Measurements from ENCODE around the gene MORC4. TPM values are rescaled to one million over a fixed set of nuclear protein-coding genes. Genes with fewer than 3 reads are reported as not detected.
"Not testable (repeated sequence)": the region's sequence is repeated elsewhere in the genome, so short reads cannot be mapped to it uniquely, and the experiment has no call there.

The MORC4 gene
- total and polyA plus RNA-seq, 10 donors = 1.4 to 7.0 (median 4.8) TPM

GRCh38 chrX:106973433-106974149 is 26.4 kb downstream of the MORC4 start:
- no peaks in the 10 kb centered on the region for H3K27me3 ChIP-seq (replicated peaks in 1 of 7)
- intact Hi-C loops (cut with DNase I; ENCODE audit: low total_unique reads) = no loop called here
- H3K27ac ChIP-seq = no peak overlapping the region
- H3K9me3 ChIP-seq = peaks cover 0 to 3% (median 0%) of the 10 kb centered on the region in 8 donors
- no peak for DNase-seq
- 57 to 91% (median 81%) methylated on average over 5 of the region's 5 CpGs for WGBS, 5 donors
- H3K4me1 ChIP-seq = no peaks in the 10 kb centered on the region
- TF ChIP-seq CTCF (IDR thresholded peaks at IDR 0.05 in 8 of 11, conservative IDR thresholded peaks at IDR 0.05 in 3 of 11) (no peak), POLR2A (IDR thresholded peaks at IDR 0.05) (no peak), POLR2AphosphoS5 (IDR thresholded peaks at IDR 0.05) (no peak)
- no peaks in the 10 kb centered on the region for H3K36me3 ChIP-seq
- H3K4me3 ChIP-seq = no peak overlapping the region

- H3K36me3 ChIP-seq = no peaks in the 10 kb centered on the region
- peaks cover 0 to 3% (median 0%) of the 10 kb centered on the region in 8 donors for H3K9me3 ChIP-seq
- DNase-seq = no peak
- no peaks in the 10 kb centered on the region for H3K4me1 ChIP-seq
- no peak overlapping the region for H3K4me3 ChIP-seq
- TF ChIP-seq POLR2AphosphoS5 (IDR thresholded peaks at IDR 0.05) = no peak
- TF ChIP-seq POLR2A (IDR thresholded peaks at IDR 0.05) = no peak
- no peak for TF ChIP-seq CTCF (IDR thresholded peaks at IDR 0.05 in 8 of 11, conservative IDR thresholded peaks at IDR 0.05 in 3 of 11)
- intact Hi-C loops (cut with DNase I; ENCODE audit: low total_unique reads) = no loop called here
- H3K27ac ChIP-seq = no peak overlapping the region
- H3K27me3 ChIP-seq (replicated peaks in 1 of 7) = no peaks in the 10 kb centered on the region
These were observed 27.1 kb downstream of the MORC4 start for GRCh38 chrX:106972896-106973295.

GRCh38 chrX:106966547-106966946 is 33.5 kb downstream of the MORC4 start:
- H3K27ac ChIP-seq; H3K9me3 ChIP-seq; intact Hi-C loops (cut with DNase I; ENCODE audit: low total_unique reads): not testable (repeated sequence)

GRCh38 chrX:106964290-106964689 is 35.7 kb downstream of the MORC4 start:
- no peak overlapping the region for H3K4me3 ChIP-seq
- H3K4me1 ChIP-seq = no peaks in the 10 kb centered on the region
- intact Hi-C loops (cut with DNase I; ENCODE audit: low total_unique reads) = no loop called here
- no peak for TF ChIP-seq POLR2AphosphoS5 (IDR thresholded peaks at IDR 0.05)
- no peak for TF ChIP-seq CTCF (IDR thresholded peaks at IDR 0.05 in 8 of 11, conservative IDR thresholded peaks at IDR 0.05 in 3 of 11)
- TF ChIP-seq POLR2A (IDR thresholded peaks at IDR 0.05) = no peak
- no peak overlapping the region for H3K27ac ChIP-seq
- no peak for DNase-seq
- 26 to 87% (median 58%) methylated on average over 1 of the region's 1 CpG for WGBS, 5 donors
- no peaks in the 10 kb centered on the region for H3K9me3 ChIP-seq
- peaks cover 0 to 11% (median 0%) of the 10 kb centered on the region in 6 donors for H3K36me3 ChIP-seq
- peaks cover 0 to 6% (median 0%) of the 10 kb centered on the region in 7 donors for H3K27me3 ChIP-seq (replicated peaks in 1 of 7)

More at GRCh38 chrX:106966547-106966946, 33.5 kb downstream of the MORC4 start:
- H3K4me1 ChIP-seq; H3K36me3 ChIP-seq; H3K27me3 ChIP-seq (replicated peaks in 1 of 7); H3K4me3 ChIP-seq; DNase-seq: not testable (repeated sequence)
- 65 to 92% (median 85%) methylated on average over 4 to 6 of the region's 6 CpGs for WGBS, 5 donors

All from spleen (tissue), 11 donors.